NCI-H1930 (cell line): ENCODE data around the gene GSTCD.
"Not testable (repeated sequence)": the region's sequence is repeated elsewhere in the genome, so short reads cannot be mapped to it uniquely, and the experiment has no call there.

ENCODE experiments used
- DNase-seq, 2 experiments: peaks; one replicate each; lab custom pipeline; 2025; lab: John Stamatoyannopoulos, UW

Gene GSTCD, protein sequence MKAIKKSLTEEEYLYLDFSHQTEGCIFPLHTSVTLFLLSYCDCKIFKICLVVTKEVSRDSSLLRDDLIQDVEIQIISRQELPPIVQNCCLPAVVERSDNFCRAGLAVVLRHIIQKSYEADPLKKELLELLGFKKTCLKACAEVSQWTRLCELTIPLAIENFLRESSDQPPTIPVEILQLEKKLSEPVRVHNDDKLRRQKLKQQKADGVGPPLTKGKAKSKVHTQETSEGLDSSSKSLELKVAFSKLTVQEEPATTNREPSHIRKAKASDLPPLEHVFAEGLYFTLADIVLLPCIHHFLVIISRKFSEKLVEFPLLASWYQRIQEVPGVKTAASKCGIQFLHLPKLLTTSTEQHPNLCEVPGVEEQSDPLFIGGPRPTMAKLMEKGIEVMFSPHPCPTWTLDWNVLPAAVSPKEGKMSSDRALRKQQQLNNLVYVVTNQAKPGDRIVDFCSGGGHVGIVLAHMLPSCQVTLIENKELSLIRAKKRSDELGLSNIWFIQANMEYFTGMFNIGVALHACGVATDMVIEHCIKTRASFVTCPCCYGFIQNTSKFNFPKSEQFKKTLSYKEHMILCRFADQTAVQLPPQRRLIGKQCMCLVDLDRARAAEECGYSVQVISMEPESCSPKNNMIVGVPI

GRCh38 chr4:105708181-105709080, at the start of gene GSTCD, which contains the start of gene INTS12:
TSS of gene GSTCD (plus strand) at chr4:105708784. CDS start at chr4:105717614, 8,830 bp downstream.
TSS of gene INTS12 (minus strand) at chr4:105708689. CDS start at chr4:105700005, 8,684 bp downstream.
- DNase-seq, result peak; percentile 77 to 88

DNA sequence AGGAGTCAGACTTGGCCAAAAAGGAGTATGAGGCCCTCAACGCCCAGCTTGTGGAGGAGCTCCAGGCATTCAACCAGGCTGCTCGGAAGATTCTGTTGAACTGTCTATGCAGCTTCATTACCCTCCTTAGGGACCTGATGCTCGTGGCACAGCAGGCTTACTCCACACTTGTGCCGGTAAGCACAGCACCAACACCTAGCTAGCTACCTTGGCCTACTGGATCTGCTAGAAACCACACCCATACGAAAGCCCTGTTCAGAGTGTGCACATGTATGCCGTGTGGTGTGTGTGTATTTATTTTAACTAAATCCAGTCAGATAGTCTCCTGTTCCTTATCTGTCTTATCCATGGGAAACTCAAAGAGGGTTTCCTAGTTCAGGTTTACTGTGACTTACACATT, 49.4 kb upstream of the GSTCD start:
- DNase-seq, result no peak

DNA sequence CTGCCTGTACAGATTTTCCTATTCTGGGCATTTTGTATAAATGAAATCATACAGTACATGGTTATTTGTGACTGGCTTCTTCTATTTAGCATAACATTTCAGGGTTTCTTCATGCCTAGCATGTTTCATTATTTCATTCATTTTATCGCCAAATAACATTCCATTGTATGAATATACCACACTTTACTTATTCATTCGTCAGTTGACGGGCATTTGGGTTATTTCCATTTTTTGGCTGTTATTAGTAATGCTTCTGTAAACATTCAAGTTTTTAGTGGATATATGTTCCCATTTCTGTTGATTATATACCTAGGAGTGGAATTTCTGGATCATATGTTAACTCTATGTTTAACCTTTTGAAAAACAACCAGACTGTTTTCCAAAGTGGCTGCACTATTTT, 47.6 kb upstream of the GSTCD start:
- DNase-seq, result no peak

GRCh38 chr4:105662935-105663675, 45.5 kb upstream of the GSTCD start:
- no peak for DNase-seq

DNA sequence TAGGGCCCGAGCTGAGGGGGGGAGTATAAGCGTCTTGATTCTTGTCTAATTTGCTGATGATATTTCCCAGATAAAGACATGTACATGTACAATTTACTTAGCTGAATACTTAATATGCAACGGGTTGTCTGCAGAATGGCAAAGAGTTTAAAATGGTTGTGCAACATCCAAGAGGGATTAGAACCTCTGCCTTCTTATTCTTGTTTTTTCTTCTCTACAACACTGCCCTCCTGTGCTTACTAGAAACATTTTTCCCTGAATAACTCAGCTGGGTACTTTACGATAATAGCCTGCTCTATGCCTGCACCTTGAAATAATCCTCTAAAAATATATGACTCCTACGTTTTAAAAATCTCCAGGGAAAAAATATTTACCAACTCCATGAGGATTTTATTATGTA, 41.9 kb upstream of the GSTCD start:
- DNase-seq, result peak in 1 of 2 experiments; percentile 1

DNA sequence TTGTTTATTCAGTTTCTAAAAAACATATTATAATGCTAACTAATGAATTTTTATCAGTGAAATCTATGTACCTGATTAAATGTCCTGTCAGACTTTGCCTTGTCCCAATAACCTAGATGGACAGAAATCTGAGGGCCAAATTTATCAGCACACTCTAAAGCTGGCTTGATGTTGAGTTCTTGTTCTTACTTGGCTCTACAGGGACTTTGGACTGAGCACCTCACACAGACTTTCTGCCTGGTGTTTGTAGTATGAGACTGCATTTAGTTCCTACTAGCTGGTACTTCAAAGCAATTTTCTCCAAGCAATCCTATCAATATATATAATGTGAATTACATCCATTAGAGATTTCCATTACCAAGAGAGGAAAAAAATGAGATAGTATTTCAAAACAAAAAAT, 37.9 kb upstream of the GSTCD start:
- no peak for DNase-seq

- DNase-seq, result no peak
Observed at GRCh38 chr4:105671301-105671700, 37.3 kb upstream of the GSTCD start.

DNA sequence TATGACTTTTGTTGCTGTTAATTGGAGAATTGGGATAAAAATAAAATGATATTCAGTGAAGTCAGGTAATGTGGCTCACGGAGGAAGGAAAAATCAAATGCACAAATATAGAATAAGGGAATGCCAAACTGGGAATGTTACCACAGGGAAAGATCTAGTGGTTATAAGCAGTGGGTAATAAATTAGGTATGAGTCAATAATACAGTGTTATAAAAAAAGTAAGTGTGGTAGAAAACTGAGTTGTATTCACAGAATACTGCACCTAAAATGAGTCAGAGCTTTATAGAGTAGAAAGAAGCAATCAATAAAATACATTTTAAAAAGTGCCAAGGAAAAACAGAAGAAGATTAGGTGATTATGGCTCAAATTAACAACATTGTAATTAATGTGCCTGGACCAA, 34.6 kb upstream of the GSTCD start:
- DNase-seq, result no peak

DNA sequence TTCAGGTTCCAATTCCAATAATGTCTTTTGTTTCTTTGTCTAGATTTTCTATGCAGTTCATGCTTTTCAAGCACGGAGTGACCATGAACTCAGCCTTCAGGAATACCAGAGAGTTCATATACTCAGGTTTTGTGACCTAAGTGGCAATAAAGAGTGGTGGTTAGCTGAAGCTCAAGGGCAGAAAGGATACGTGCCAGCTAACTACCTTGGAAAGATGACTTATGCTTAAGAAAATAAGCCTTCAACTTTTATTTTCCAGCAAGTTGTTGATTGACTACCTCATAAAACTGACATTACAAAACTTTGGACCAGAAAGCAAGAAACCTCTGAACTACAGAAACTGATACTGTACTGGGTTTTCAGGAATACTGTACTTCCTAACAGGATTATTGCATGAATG, 30.9 kb upstream of the GSTCD start:
- no peak for DNase-seq

- no peak for DNase-seq
Observed at GRCh38 chr4:105679186-105679585, 29.4 kb upstream of the GSTCD start.

DNA sequence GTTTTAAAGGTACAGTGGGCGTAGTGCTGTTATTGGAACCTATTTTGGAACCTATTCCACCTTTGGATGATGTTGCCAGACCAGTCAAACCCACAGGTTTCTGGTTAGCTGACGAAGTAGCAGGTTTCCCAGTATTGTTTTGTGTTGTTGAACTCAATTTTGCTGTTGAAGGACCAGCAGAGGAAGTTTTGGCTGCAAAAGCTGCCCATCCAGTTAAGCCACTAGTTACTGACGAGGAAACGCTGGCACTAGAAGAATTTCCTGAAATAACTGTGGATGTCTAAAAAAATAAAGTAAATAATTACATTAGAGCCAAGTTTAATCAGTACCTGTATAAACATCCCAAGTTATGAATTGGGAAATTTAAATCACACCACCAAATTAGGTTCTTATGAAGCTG, 25.5 kb upstream of the GSTCD start:
- DNase-seq, result no peak

GRCh38 chr4:105686571-105686970, 22.0 kb upstream of the GSTCD start:
- no peak for DNase-seq

DNA sequence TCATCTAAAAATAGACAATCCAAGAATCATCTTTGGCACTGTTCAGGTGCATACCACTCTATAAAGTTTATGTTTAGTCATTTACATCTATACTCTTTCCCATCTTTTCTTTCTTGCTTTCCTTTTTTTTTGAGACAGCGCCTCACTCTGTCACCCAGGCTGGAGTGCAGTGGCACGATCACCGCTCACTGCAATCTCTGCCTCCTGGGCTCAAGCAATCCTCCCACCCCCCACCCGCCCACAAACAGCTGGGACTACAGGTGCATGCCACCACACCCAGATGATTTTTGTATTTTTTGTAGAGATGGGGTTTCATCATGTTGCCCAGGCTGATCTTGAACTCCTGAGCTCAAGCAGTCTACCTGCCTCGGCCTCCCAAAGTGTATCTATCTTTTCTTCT, 13.8 kb upstream of the GSTCD start:
- not testable (repeated sequence) for DNase-seq

- not testable (repeated sequence) for DNase-seq
Observed at GRCh38 chr4:105695832-105696231, 12.8 kb upstream of the GSTCD start.

GRCh38 chr4:105698607-105699006, 10.0 kb upstream of the GSTCD start:
- DNase-seq, result no peak

- no peak for DNase-seq
Observed at GRCh38 chr4:105707782-105708180, 803 bp upstream of the GSTCD start.

GRCh38 chr4:105709081-105709450, 482 bp downstream of the GSTCD start:
- DNase-seq, result no peak

- no peak for DNase-seq
Observed at GRCh38 chr4:105710012-105710600, 1.5 kb downstream of the GSTCD start.

GRCh38 chr4:105710678-105711077, 2.1 kb downstream of the GSTCD start:
- DNase-seq, result no peak

DNA sequence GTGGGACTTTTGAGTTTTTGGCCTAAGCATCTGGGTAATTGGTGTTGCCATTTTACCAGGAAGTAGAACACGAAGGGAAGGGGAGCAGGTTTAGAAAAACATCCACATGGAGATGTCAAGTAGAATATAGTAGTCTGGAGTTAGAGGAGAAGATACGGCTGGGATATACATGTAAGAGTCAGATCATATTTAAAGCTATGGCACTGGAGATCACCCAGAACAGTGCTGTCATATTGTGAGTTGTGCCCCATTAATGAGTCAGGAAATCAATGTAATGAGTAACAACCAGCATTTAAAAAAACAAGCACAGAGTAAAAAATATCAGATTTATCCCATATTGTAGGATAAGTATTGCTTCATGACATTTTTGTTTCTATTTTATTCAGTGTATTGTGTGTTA, 4.2 kb downstream of the GSTCD start:
- DNase-seq, result no peak

DNA sequence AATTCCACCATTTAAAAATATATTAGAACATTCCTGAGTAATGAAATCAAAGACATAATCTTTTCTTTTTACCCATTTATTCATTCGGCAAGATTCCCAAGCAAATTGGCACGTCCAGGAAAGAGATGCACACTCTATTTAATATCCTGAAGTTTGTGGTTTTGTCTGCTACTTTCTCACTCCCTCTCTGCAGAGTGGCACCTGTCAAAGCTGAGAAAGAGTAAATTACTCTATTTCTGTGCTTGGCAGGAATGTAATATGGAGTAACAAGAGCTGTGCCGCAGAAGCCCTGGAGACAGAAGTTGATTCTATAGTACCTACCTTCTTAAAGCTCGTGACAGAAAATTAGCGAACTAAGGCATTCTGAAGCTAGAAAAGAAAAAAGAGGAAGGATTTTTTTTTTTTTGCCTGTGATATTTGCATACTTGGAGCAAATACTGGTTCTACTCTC, 5.5 kb downstream of the GSTCD start:
- no peak for DNase-seq
